H1 (cell line): Measurements from ENCODE around the gene FICD. TPM values are rescaled to one million over a fixed set of nuclear protein-coding genes. Genes with fewer than 3 reads are reported as not detected.

Experiments
- CHD2 ChIP-seq: IDR thresholded peaks from 2 replicates; pipeline ENCODE4 v1.6.1; 2012; ENCODE audit warnings: low read length, improper control_type of control experiment
- CREB1 ChIP-seq: IDR thresholded peaks from 2 replicates; pipeline ENCODE4 v1.6.1; 2012; ENCODE audit warnings: inconsistent platforms
- EP300 ChIP-seq, 2 experiments: IDR thresholded peaks; 1 replicate in 1 of 2; 2 replicates in 1 of 2; pipeline ENCODE4 v1.6.1; 2011 to 2012; ENCODE audit warnings: low read depth in 2 of 2, low read length in 2 of 2, mild to moderate bottlenecking in 2 of 2, borderline replicate concordance in 1 of 2, inconsistent platforms in 1 of 2, moderate library complexity in 1 of 2
- POLR2AphosphoS5 ChIP-seq: IDR thresholded peaks from 2 replicates; pipeline ENCODE4 v1.6.1; 2011; ENCODE audit warnings: low read depth, low read length
- POU5F1 ChIP-seq: IDR thresholded peaks from 2 replicates; pipeline ENCODE4 v1.6.1; 2011; ENCODE audit warnings: low read depth, mild to moderate bottlenecking, low read length, moderate library complexity
- RBBP5 ChIP-seq: IDR thresholded peaks from 2 replicates; pipeline ENCODE4 v1.7.1; 2012; ENCODE audit warnings: low read depth, mild to moderate bottlenecking, inconsistent platforms, low read length, moderate library complexity, borderline replicate concordance
- TAF1 ChIP-seq: IDR thresholded peaks from 2 replicates; pipeline ENCODE4 v1.6.1; 2011; ENCODE audit warnings: mild to moderate bottlenecking, low read depth, low read length
- YY1 ChIP-seq: IDR thresholded peaks from 2 replicates; pipeline ENCODE4 v1.6.1; 2011; ENCODE audit warnings: low read depth, mild to moderate bottlenecking, low read length
- polyA plus RNA-seq, 7 experiments: library from polyadenylated mRNA; depleted of rRNA in 3 of 7; stranded (reverse) in 5 of 7; unstranded in 2 of 7; fragments of >200 nt in 5 of 7; fragments of 200-250 nt in 2 of 7; gene quantifications; 1 replicate in 5 of 7; 2 replicates in 1 of 7; 4 replicates in 1 of 7; pipeline versions ENCODE4 v1.2.1 to v1.2.3, GENCODE V29; 2011 to 2013; ENCODE audit warnings: missing spikeins in 2 of 7, mixed read lengths in 2 of 7
- total RNA-seq: library from RNA; stranded (reverse); fragmentation: NEBNext Ultra II Directional; extraction: Animal tissue kit (Norgen Biotek cat#: 25700); gene quantifications from 2 replicates; pipeline ENCODE4 v1.2.1, GENCODE V29; 2021
- TF ChIP-seq, protein P1 (sequence below): fragments of 300-600 bp; sonication (generic); IDR thresholded peaks from 2 replicates; pipeline ENCODE4 v1.7.1; 2012; ENCODE audit warnings: low read length, moderate library complexity, mild to moderate bottlenecking, inconsistent platforms; ENCODE audit not compliant: insufficient replicate concordance
- TF ChIP-seq, protein P2 (sequence below): IDR thresholded peaks from 2 replicates; pipeline ENCODE4 v1.6.1; 2011; ENCODE audit warnings: low read depth, mild to moderate bottlenecking, low read length; ENCODE audit not compliant: insufficient read depth

The FICD gene
- total and polyA plus RNA-seq, 2 of the 8 experiments (the other 6 are each of a cell fraction or from before 2014, with no cell fraction given), result 2.2 to 6.0 TPM

DNA sequence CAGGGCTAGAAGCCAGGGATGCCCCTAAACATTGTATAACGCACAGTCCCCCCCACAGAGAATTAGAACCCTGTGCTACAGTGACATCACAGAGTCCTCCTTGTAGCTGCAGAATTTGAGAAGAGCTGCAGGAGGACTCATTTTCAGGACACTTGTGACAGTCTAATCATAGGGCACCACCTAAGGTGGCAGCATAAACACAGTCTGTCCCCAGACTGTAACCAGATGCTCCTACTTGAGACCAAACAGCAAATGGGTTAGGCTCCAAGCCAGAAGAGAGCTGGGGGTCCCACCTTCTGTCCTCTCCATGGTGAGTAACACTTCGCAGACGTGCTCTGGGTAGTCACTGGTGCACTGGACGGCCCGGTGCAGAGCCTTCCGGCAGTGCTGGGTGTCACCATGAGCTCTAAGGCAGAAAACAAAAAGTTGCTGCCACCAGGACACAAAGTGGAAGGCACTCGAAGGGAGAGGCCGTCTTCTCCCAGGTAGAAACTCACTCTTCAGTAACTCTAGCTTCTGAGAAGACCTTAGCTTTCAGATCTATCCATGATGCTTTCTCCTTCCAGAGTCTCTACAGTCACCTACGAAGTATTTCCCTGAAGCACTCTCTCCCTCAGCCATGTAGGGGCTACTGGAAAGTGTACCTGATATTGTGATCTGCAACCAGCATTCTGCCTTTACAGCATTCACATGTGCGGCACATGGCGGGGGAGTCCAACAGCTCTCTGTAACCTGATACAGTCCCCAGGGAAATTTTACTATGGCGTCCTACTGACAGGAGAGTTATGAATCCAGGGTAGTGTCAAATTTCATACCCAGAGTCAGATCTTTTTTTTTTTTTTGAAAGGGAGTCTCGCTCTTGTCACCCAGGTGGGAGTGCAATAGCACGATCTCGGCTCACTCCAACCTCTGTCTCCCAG, 17.1 kb downstream of the FICD start (continued):
- TF ChIP-seq, protein P1, sequence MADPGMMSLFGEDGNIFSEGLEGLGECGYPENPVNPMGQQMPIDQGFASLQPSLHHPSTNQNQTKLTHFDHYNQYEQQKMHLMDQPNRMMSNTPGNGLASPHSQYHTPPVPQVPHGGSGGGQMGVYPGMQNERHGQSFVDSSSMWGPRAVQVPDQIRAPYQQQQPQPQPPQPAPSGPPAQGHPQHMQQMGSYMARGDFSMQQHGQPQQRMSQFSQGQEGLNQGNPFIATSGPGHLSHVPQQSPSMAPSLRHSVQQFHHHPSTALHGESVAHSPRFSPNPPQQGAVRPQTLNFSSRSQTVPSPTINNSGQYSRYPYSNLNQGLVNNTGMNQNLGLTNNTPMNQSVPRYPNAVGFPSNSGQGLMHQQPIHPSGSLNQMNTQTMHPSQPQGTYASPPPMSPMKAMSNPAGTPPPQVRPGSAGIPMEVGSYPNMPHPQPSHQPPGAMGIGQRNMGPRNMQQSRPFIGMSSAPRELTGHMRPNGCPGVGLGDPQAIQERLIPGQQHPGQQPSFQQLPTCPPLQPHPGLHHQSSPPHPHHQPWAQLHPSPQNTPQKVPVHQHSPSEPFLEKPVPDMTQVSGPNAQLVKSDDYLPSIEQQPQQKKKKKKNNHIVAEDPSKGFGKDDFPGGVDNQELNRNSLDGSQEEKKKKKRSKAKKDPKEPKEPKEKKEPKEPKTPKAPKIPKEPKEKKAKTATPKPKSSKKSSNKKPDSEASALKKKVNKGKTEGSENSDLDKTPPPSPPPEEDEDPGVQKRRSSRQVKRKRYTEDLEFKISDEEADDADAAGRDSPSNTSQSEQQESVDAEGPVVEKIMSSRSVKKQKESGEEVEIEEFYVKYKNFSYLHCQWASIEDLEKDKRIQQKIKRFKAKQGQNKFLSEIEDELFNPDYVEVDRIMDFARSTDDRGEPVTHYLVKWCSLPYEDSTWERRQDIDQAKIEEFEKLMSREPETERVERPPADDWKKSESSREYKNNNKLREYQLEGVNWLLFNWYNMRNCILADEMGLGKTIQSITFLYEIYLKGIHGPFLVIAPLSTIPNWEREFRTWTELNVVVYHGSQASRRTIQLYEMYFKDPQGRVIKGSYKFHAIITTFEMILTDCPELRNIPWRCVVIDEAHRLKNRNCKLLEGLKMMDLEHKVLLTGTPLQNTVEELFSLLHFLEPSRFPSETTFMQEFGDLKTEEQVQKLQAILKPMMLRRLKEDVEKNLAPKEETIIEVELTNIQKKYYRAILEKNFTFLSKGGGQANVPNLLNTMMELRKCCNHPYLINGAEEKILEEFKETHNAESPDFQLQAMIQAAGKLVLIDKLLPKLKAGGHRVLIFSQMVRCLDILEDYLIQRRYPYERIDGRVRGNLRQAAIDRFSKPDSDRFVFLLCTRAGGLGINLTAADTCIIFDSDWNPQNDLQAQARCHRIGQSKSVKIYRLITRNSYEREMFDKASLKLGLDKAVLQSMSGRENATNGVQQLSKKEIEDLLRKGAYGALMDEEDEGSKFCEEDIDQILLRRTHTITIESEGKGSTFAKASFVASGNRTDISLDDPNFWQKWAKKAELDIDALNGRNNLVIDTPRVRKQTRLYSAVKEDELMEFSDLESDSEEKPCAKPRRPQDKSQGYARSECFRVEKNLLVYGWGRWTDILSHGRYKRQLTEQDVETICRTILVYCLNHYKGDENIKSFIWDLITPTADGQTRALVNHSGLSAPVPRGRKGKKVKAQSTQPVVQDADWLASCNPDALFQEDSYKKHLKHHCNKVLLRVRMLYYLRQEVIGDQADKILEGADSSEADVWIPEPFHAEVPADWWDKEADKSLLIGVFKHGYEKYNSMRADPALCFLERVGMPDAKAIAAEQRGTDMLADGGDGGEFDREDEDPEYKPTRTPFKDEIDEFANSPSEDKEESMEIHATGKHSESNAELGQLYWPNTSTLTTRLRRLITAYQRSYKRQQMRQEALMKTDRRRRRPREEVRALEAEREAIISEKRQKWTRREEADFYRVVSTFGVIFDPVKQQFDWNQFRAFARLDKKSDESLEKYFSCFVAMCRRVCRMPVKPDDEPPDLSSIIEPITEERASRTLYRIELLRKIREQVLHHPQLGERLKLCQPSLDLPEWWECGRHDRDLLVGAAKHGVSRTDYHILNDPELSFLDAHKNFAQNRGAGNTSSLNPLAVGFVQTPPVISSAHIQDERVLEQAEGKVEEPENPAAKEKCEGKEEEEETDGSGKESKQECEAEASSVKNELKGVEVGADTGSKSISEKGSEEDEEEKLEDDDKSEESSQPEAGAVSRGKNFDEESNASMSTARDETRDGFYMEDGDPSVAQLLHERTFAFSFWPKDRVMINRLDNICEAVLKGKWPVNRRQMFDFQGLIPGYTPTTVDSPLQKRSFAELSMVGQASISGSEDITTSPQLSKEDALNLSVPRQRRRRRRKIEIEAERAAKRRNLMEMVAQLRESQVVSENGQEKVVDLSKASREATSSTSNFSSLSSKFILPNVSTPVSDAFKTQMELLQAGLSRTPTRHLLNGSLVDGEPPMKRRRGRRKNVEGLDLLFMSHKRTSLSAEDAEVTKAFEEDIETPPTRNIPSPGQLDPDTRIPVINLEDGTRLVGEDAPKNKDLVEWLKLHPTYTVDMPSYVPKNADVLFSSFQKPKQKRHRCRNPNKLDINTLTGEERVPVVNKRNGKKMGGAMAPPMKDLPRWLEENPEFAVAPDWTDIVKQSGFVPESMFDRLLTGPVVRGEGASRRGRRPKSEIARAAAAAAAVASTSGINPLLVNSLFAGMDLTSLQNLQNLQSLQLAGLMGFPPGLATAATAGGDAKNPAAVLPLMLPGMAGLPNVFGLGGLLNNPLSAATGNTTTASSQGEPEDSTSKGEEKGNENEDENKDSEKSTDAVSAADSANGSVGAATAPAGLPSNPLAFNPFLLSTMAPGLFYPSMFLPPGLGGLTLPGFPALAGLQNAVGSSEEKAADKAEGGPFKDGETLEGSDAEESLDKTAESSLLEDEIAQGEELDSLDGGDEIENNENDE, result no peak
- TF ChIP-seq YY1 (no peak), CREB1 (no peak), POLR2AphosphoS5 (no peak), CHD2 (no peak), EP300 (IDR thresholded peaks at IDR 0.05; ENCODE audit: borderline replicate concordance in 1 of 2, low read depth in 2 of 2, low read length in 2 of 2) (no peak), RBBP5 (no peak), POU5F1 (no peak), TAF1 (no peak)
- TF ChIP-seq, protein P2, sequence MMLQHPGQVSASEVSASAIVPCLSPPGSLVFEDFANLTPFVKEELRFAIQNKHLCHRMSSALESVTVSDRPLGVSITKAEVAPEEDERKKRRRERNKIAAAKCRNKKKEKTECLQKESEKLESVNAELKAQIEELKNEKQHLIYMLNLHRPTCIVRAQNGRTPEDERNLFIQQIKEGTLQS, result no peak
